H1 (cell line): ENCODE results near the gene XAB2. TPM values are rescaled to one million over a fixed set of nuclear protein-coding genes. Genes with fewer than 3 reads are reported as not detected.

Experiments used
- CTCF ChIA-PET: fragments of 300-600 bp; sonication (Branson Sonifier 250); formaldehyde crosslinking; loops from one replicate; lab custom pipeline; 2021; ENCODE audit not compliant: partially characterized antibody; lab: Charles Lee
- POLR2A ChIA-PET: fragments of 300-600 bp; sonication (Branson Sonifier 250); formaldehyde crosslinking; loops from one replicate; lab custom pipeline; 2021; ENCODE audit warnings: inconsistent platforms; ENCODE audit not compliant: partially characterized antibody; lab: Charles Lee
- DNase-seq, 2 experiments: peaks; one replicate each; pipeline versions ENCODE4 v3.0.0 to v3.0.0-alpha.2; 2010 to 2022; ENCODE audit warnings: low spot score in 2 of 2, low read depth in 1 of 2, mixed read lengths in 1 of 2
- FAIRE-seq: peaks from 2 replicates; lab custom pipeline; 2011; peaks lifted over from hg19 to GRCh38; lab: Jason Lieb, UNC
- H2AFZ ChIP-seq: 2 replicates; pipeline ENCODE4 v1.8.1; 2012; ENCODE audit warnings: low read length, inconsistent platforms
- H2AK5ac ChIP-seq: 2 replicates; pipeline ENCODE4 v1.6.1; 2013; ENCODE audit warnings: low read depth, low read length
- H2BK120ac ChIP-seq: replicated peaks from 2 replicates; pipeline ENCODE3; 2013; ENCODE audit warnings: low read depth, low read length, inconsistent platforms
- H2BK12ac ChIP-seq: 2 replicates; pipeline ENCODE4 v1.6.1; 2013; ENCODE audit warnings: low read depth, low read length
- H2BK15ac ChIP-seq: 2 replicates; pipeline ENCODE4 v1.6.1; 2013; ENCODE audit warnings: low read length
- H2BK20ac ChIP-seq: 2 replicates; pipeline ENCODE4 v1.6.1; 2013; ENCODE audit warnings: low read length
- H2BK5ac ChIP-seq: 2 replicates; pipeline ENCODE4 v1.6.1; 2013; ENCODE audit warnings: low read depth, low read length
- H3K14ac ChIP-seq: 2 replicates; pipeline ENCODE4 v1.6.1; 2013; ENCODE audit warnings: inconsistent platforms; ENCODE audit not compliant: insufficient read length
- H3K18ac ChIP-seq: 2 replicates; pipeline ENCODE4 v1.6.1; 2013; ENCODE audit warnings: low read length; ENCODE audit errors: extremely low read depth
- H3K23ac ChIP-seq: 2 replicates; pipeline ENCODE4 v1.6.1; 2013; ENCODE audit warnings: inconsistent platforms; ENCODE audit not compliant: insufficient read length
- H3K23me2 ChIP-seq: 2 replicates; pipeline ENCODE4 v1.6.1; 2013; ENCODE audit warnings: low read depth, low read length
- H3K27ac ChIP-seq: 2 replicates; pipeline ENCODE4 v1.6.1; 2011; ENCODE audit warnings: low read depth, low read length, inconsistent platforms
- H3K27me3 ChIP-seq, 4 experiments: replicated peaks in 1 of 4; 1 replicate in 1 of 4; 2 replicates in 3 of 4; pipeline versions ENCODE4 v1.6.1 to v1.8.1; 2011 to 2013; ENCODE audit warnings: low read length in 3 of 4, mild to moderate bottlenecking in 3 of 4, inconsistent platforms in 2 of 4, mixed read lengths in 2 of 4, moderate library complexity in 1 of 4; ENCODE audit not compliant: control insufficient read depth in 3 of 4, insufficient read depth in 3 of 4; ENCODE audit errors: extremely low read depth in 1 of 4
- H3K36me3 ChIP-seq, 4 experiments: 2 replicates each; pipeline versions ENCODE4 v1.6.1 to v1.8.1; 2011 to 2013; ENCODE audit warnings: mild to moderate bottlenecking in 4 of 4, low read length in 3 of 4, moderate library complexity in 2 of 4, control low read depth in 1 of 4, inconsistent platforms in 1 of 4; ENCODE audit not compliant: insufficient read depth in 4 of 4, control insufficient read depth in 2 of 4
- H3K4ac ChIP-seq: replicated peaks from 2 replicates; pipeline ENCODE3; 2013; ENCODE audit warnings: low read length, low read depth, mixed read lengths, inconsistent platforms; ENCODE audit not compliant: insufficient read length
- H3K4me1 ChIP-seq, 4 experiments: replicated peaks in 1 of 4; 1 replicate in 1 of 4; 2 replicates in 3 of 4; pipeline versions ENCODE4 v1.6.1 to v1.8.1; 2011 to 2013; ENCODE audit warnings: low read length in 3 of 4, inconsistent platforms in 2 of 4, mixed read lengths in 1 of 4; ENCODE audit not compliant: insufficient read depth in 4 of 4, control insufficient read depth in 3 of 4
- H3K4me2 ChIP-seq, 2 experiments: 2 replicates each; pipeline versions ENCODE4 v1.6.1 to v1.8.1; 2011 to 2013; ENCODE audit warnings: low read depth in 2 of 2, low read length in 2 of 2, control low read depth in 1 of 2, inconsistent platforms in 1 of 2, mild to moderate bottlenecking in 1 of 2; ENCODE audit not compliant: insufficient read depth in 1 of 2
- H3K4me3 ChIP-seq, 4 experiments: fragments of 200-600, 300-600 bp in 1 of 4; sonication (generic), shearing (Covaris generic), sonication (Bioruptor Twin) in 1 of 4; 2 replicates each; pipeline versions ENCODE4 v1.5.1 to v1.8.1; 2011 to 2016; ENCODE audit warnings: low read length in 4 of 4, low read depth in 3 of 4, control low read depth in 2 of 4, inconsistent platforms in 2 of 4, mild to moderate bottlenecking in 2 of 4, mixed read lengths in 1 of 4, moderate library complexity in 1 of 4; ENCODE audit not compliant: insufficient read depth in 2 of 4; ENCODE audit errors: extremely low read depth in 1 of 4
- H3K56ac ChIP-seq: replicated peaks from 2 replicates; pipeline ENCODE3; 2013; ENCODE audit warnings: low read depth, mild to moderate bottlenecking, mixed read lengths, low read length, inconsistent platforms; ENCODE audit not compliant: insufficient read length
- H3K79me1 ChIP-seq: 2 replicates; pipeline ENCODE4 v1.6.1; 2013; ENCODE audit warnings: low read depth, low read length, control low read depth
- H3K79me2 ChIP-seq, 2 experiments: 2 replicates each; pipeline versions ENCODE4 v1.6.1 to v1.8.1; 2012 to 2013; ENCODE audit warnings: low read length in 2 of 2, mild to moderate bottlenecking in 2 of 2, inconsistent platforms in 1 of 2; ENCODE audit not compliant: insufficient read depth in 2 of 2, control insufficient read depth in 1 of 2
- H3K9ac ChIP-seq, 4 experiments: replicated peaks in 1 of 4; 1 replicate in 1 of 4; 2 replicates in 3 of 4; pipeline versions ENCODE4 v1.6.1 to v1.8.1; 2011 to 2013; ENCODE audit warnings: low read depth in 3 of 4, low read length in 3 of 4, control low read depth in 2 of 4, mild to moderate bottlenecking in 2 of 4, moderate library complexity in 2 of 4, inconsistent platforms in 1 of 4; ENCODE audit errors: extremely low read depth in 1 of 4
- H3K9me3 ChIP-seq, 2 experiments: 2 replicates each; pipeline versions ENCODE4 v1.6.1 to v1.8.1; 2012 to 2013; ENCODE audit warnings: mild to moderate bottlenecking in 2 of 2, moderate library complexity in 2 of 2, control low read depth in 1 of 2, inconsistent platforms in 1 of 2, low read depth in 1 of 2, low read length in 1 of 2, mixed read lengths in 1 of 2; ENCODE audit not compliant: insufficient read depth in 2 of 2
- H4K20me1 ChIP-seq, 2 experiments: replicated peaks in 1 of 2; 2 replicates each; pipeline versions ENCODE3 to v1.8.1; 2011 to 2013; ENCODE audit warnings: inconsistent platforms in 2 of 2, low read length in 2 of 2, mild to moderate bottlenecking in 1 of 2; ENCODE audit not compliant: insufficient read depth in 2 of 2, control insufficient read depth in 1 of 2
- H4K5ac ChIP-seq: 2 replicates; pipeline ENCODE4 v1.6.1; 2013; ENCODE audit warnings: low read length, low read depth, mixed read lengths, inconsistent platforms; ENCODE audit not compliant: insufficient read length
- H4K8ac ChIP-seq: 2 replicates; pipeline ENCODE4 v1.8.0; 2013; ENCODE audit warnings: mild to moderate bottlenecking, moderate library complexity, low read length, inconsistent platforms; ENCODE audit not compliant: insufficient read depth; ENCODE audit errors: extremely low read depth
- H4K91ac ChIP-seq: replicated peaks from 2 replicates; pipeline ENCODE3; 2013; ENCODE audit warnings: low read length, mixed read lengths, inconsistent platforms; ENCODE audit not compliant: insufficient read length
- E2F6 ChIP-seq: IDR thresholded peaks from 2 replicates; pipeline ENCODE4 v1.6.1; 2012; ENCODE audit warnings: inconsistent platforms
- HDAC2 ChIP-seq, 2 experiments: fragments of 300-600 bp in 1 of 2; sonication (generic) in 1 of 2; IDR thresholded peaks; 2 replicates each; pipeline ENCODE4 v1.6.1; 2011 to 2012; ENCODE audit warnings: low read depth in 2 of 2, low read length in 2 of 2, mild to moderate bottlenecking in 2 of 2, moderate library complexity in 2 of 2, borderline replicate concordance in 1 of 2, inconsistent platforms in 1 of 2
- JUND ChIP-seq: IDR thresholded peaks from 2 replicates; pipeline ENCODE4 v1.6.1; 2011; ENCODE audit warnings: mild to moderate bottlenecking, improper control_type of control experiment, low read length
- KDM5A ChIP-seq: fragments of 200-600 bp; IDR thresholded peaks from 2 replicates; pipeline ENCODE4 v1.7.1; 2012; ENCODE audit warnings: mild to moderate bottlenecking, low read length, inconsistent platforms, mixed read lengths
- MAFK ChIP-seq: IDR thresholded peaks from 2 replicates; pipeline ENCODE4 v1.6.1; 2012; ENCODE audit warnings: low read depth, mild to moderate bottlenecking, improper control_type of control experiment, low read length
- SRF ChIP-seq: IDR thresholded peaks from 2 replicates; pipeline ENCODE4 v1.6.1; 2011; ENCODE audit warnings: mild to moderate bottlenecking, low read depth, low read length, moderate library complexity
- WGBS, 2 experiments: shearing (Covaris generic) in 1 of 2; methylation state at CpG; one replicate each; pipeline versions ENCODE4 v1.1.6 to v1.1.7; 2013 to 2015; ENCODE audit warnings: low lambda C conversion rate in 2 of 2, mixed read lengths in 2 of 2, inconsistent platforms in 1 of 2, low coverage in 1 of 2, missing lambda C conversion rate in 1 of 2; ENCODE audit not compliant: insufficient replicate concordance in 2 of 2, insufficient coverage in 1 of 2, insufficient read length in 1 of 2; ENCODE audit errors: extremely low coverage in 1 of 2, missing lambda C conversion rate in 1 of 2; 5-methylcytosine and 5-hydroxymethylcytosine counted together
- polyA plus RNA-seq, 7 experiments: library from polyadenylated mRNA; depleted of rRNA in 3 of 7; stranded (reverse) in 5 of 7; unstranded in 2 of 7; fragments of >200 nt in 5 of 7; fragments of 200-250 nt in 2 of 7; gene quantifications; 1 replicate in 5 of 7; 2 replicates in 1 of 7; 4 replicates in 1 of 7; pipeline versions ENCODE4 v1.2.1 to v1.2.3, GENCODE V29; 2011 to 2013; ENCODE audit warnings: missing spikeins in 2 of 7, mixed read lengths in 2 of 7
- total RNA-seq: library from RNA; stranded (reverse); fragmentation: NEBNext Ultra II Directional; extraction: Animal tissue kit (Norgen Biotek cat#: 25700); gene quantifications from 2 replicates; pipeline ENCODE4 v1.2.1, GENCODE V29; 2021
- TF ChIP-seq, protein P1 (sequence below): IDR thresholded peaks from 2 replicates; pipeline ENCODE4 v1.6.1; 2011; ENCODE audit warnings: low read depth, mild to moderate bottlenecking, low read length; ENCODE audit not compliant: insufficient read depth

Gene XAB2
- total and polyA plus RNA-seq, 2 of the 8 experiments (the other 6 are each of a cell fraction or from before 2014, with no cell fraction given): 48.2 to 49.4 TPM

- Histone ChIP-seq H3K4me2 (no peak overlapping the region), H3K4me3 (no peak overlapping the region), H3K79me2 (peaks cover 0 to 3% of the 10 kb centered on the region in 2 experiments; a peak in 1 of 4 replicates), H2BK20ac (no peak overlapping the region), H3K4ac (no peak overlapping the region), H2BK120ac (no peak overlapping the region), H3K9me3 (no peaks in the 10 kb centered on the region; a peak in 1 of 4 replicates), H3K56ac (no peak overlapping the region), H4K91ac (no peak overlapping the region), H2BK15ac (no peak overlapping the region), H3K36me3 (peaks cover 0 to 6% (median 2%) of the 10 kb centered on the region in 4 experiments; a peak in 2 of 8 replicates), H4K8ac (no peak overlapping the region), H4K20me1 (peaks cover 0 to 18% of the 10 kb centered on the region in 2 experiments), H3K4me1 (peaks cover 0 to 8% (median under 1%) of the 10 kb centered on the region in 4 experiments; a peak in 3 of 7 replicates), H3K27ac (no peak overlapping the region), H3K23me2 (peaks cover 5% of the 10 kb centered on the region; the same call in 1 of the 2 replicates), H2AFZ (no peak overlapping the region), H3K9ac (no peak overlapping the region), H3K23ac (no peak overlapping the region), H3K27me3 (no peaks in the 10 kb centered on the region), H4K5ac (no peak overlapping the region), H2AK5ac (0 out of 2 replicates have a peak overlapping the region, but pooled peaks have one; percentile 24), H2BK5ac (no peak overlapping the region), H3K79me1 (no peaks in the 10 kb centered on the region; the same call in 1 of the 2 replicates), H3K18ac (no peak overlapping the region), H2BK12ac (no peak overlapping the region)
- ChIA-PET POLR2A (interaction anchor here (0.6 to 2.3 kb wide), 8 partner anchors 9 to 189 kb away, joined by 3 to 11 read pairs (median 3); partner anchors contain the start of genes PCP2, PET100, TRAPPC5 and XAB2), CTCF (interaction anchor here (0.6 to 2.1 kb wide), 8 partner anchors 8 to 892 kb away, joined by 3 to 7 read pairs (median 4); no protein-coding TSS in a partner anchor)
- DNase-seq: no peak
- FAIRE-seq: no peak
- 85% methylated on average over 11 of the region's 27 CpGs; no CpG with 5 or more reads in 1 of the 2 experiments for WGBS, 2 experiments
- TF ChIP-seq, protein P1, sequence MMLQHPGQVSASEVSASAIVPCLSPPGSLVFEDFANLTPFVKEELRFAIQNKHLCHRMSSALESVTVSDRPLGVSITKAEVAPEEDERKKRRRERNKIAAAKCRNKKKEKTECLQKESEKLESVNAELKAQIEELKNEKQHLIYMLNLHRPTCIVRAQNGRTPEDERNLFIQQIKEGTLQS: no peak
- TF ChIP-seq SRF: no peak
- no peak for TF ChIP-seq E2F6
- no peak for TF ChIP-seq JUND
- no peak for TF ChIP-seq KDM5A
- no peak for TF ChIP-seq HDAC2 (IDR thresholded peaks at IDR 0.05; ENCODE audit: borderline replicate concordance in 1 of 2, low read depth in 2 of 2, low read length in 2 of 2)
- TF ChIP-seq MAFK: no peak
- TF ChIP-seq, all 59 proteins: peak for 0
- H3K14ac ChIP-seq: no peak overlapping the region
Observed at GRCh38 chr19:7642295-7643030, 13.1 kb upstream of the XAB2 start.
